OCI-LY7 (cell line): Measurements from ENCODE around the gene CADM2. TPM values are rescaled to one million over a fixed set of nuclear protein-coding genes. Genes with fewer than 3 reads are reported as not detected.

Source experiments
- BruUV-seq: library from RNA; stranded (reverse); fragments of 400-500 nt; replicated peaks from 2 replicates; lab custom pipeline; 2021; lab: Mats Ljungman, UMichigan
- CTCF ChIA-PET: fragments of 300-600 bp; sonication (Branson Sonifier 250); formaldehyde crosslinking; loops from one replicate; lab custom pipeline; 2022; ENCODE audit warnings: antibody characterized with exemption; ENCODE audit not compliant: unreplicated experiment; lab: Charles Lee
- POLR2A ChIA-PET: fragments of 300-600 bp; sonication (Branson Sonifier 250); formaldehyde crosslinking; loops from one replicate; lab custom pipeline; 2022; ENCODE audit warnings: antibody characterized with exemption; lab: Charles Lee
- DNase-seq: peaks from one replicate; pipeline ENCODE4 v3.0.0-alpha.2; 2015; ENCODE audit warnings: low spot score
- H2AFZ ChIP-seq: fragments of 200-600 bp; sonication (generic), shearing (Covaris generic); 2 replicates; pipeline ENCODE4 v1.6.1; 2014; ENCODE audit warnings: mild to moderate bottlenecking, antibody characterized with exemption, low read length, moderate library complexity
- H3K27ac ChIP-seq: fragments of 200-600 bp; sonication (generic); 2 replicates; pipeline ENCODE4 v1.5.1; 2014; ENCODE audit warnings: mixed run types, low read depth, mild to moderate bottlenecking, moderate library complexity, low read length, inconsistent platforms; ENCODE audit not compliant: poor library complexity, severe bottlenecking
- H3K36me3 ChIP-seq: fragments of 200-600 bp; sonication (generic); 2 replicates; pipeline ENCODE4 v1.6.1; 2014; ENCODE audit warnings: mild to moderate bottlenecking, antibody characterized with exemption, low read length, moderate library complexity, mixed read lengths; ENCODE audit not compliant: insufficient read depth
- H3K4me1 ChIP-seq: fragments of 200-600 bp; sonication (generic); 2 replicates; pipeline ENCODE4 v1.5.1; 2014; ENCODE audit warnings: mild to moderate bottlenecking, low read length; ENCODE audit not compliant: insufficient read depth, poor library complexity, severe bottlenecking
- H3K4me2 ChIP-seq: fragments of 200-600 bp; sonication (generic); 2 replicates; pipeline ENCODE4 v1.6.1; 2014; ENCODE audit warnings: mild to moderate bottlenecking, low read length
- H3K4me3 ChIP-seq: fragments of 200-600 bp; sonication (generic); 2 replicates; pipeline ENCODE4 v1.5.1; 2014; ENCODE audit warnings: mild to moderate bottlenecking, low read depth, low read length; ENCODE audit not compliant: poor library complexity, severe bottlenecking
- H3K79me2 ChIP-seq: fragments of 200-600 bp; sonication (generic); 2 replicates; pipeline ENCODE4 v1.6.1; 2016; ENCODE audit warnings: low read depth, mild to moderate bottlenecking, low read length, moderate library complexity, mixed read lengths; ENCODE audit not compliant: insufficient read depth
- H3K9me2 ChIP-seq: fragments of 200-600 bp; sonication (generic); 2 replicates; pipeline ENCODE4 v1.6.1; 2016; ENCODE audit warnings: mild to moderate bottlenecking, low read length, mixed read lengths; ENCODE audit not compliant: insufficient read depth
- H3K9me3 ChIP-seq: fragments of 200-600 bp; sonication (generic); 2 replicates; pipeline ENCODE4 v1.6.1; 2014; ENCODE audit warnings: mild to moderate bottlenecking, mixed run types, low read length, mixed read lengths
- H4K20me1 ChIP-seq: fragments of 200-600 bp; sonication (generic); 2 replicates; pipeline ENCODE4 v1.6.1; 2014; ENCODE audit warnings: mild to moderate bottlenecking, antibody characterized with exemption, low read length, moderate library complexity, mixed read lengths; ENCODE audit not compliant: insufficient read depth
- CTCF ChIP-seq: fragments of 200-600 bp; sonication (generic); conservative IDR thresholded peaks from 2 replicates; pipeline ENCODE4 v1.5.1; 2014; ENCODE audit warnings: mild to moderate bottlenecking, antibody characterized with exemption, low read length, moderate library complexity, mixed read lengths
- EZH2phosphoT487 ChIP-seq: fragments of 200-600 bp; sonication (generic); IDR thresholded peaks from 2 replicates; pipeline ENCODE4 v1.6.1; 2018; ENCODE audit warnings: low read depth, borderline replicate concordance, mild to moderate bottlenecking, mixed run types, antibody characterized with exemption, low read length, moderate library complexity, mixed read lengths
- intact Hi-C: fragments of 100-400 bp; cut with micrococcal nuclease; formaldehyde crosslinking; loops from one replicate; pipeline ENCODE4 v1.10.0; 2022; ENCODE audit not compliant: unreplicated experiment
- total RNA-seq, 2 experiments: library from RNA; depleted of rRNA in 1 of 2; stranded (reverse); fragments of >200 nt in 1 of 2; shearing (Covaris generic) in 1 of 2; gene quantifications; 2 replicates each; pipeline ENCODE4 v1.2.3, GENCODE V29; 2014 to 2022

The CADM2 gene
- total RNA-seq, 2 experiments from 2014 or later: not detected

- Histone ChIP-seq H3K36me3 (no peaks in the 10 kb centered on the region), H3K4me2 (no peak overlapping the region), H3K79me2 (no peaks in the 10 kb centered on the region), H3K9me2 (no peaks in the 10 kb centered on the region), H4K20me1 (no peaks in the 10 kb centered on the region), H3K4me3 (no peak overlapping the region), H3K27ac (no peak overlapping the region), H3K9me3 (no peaks in the 10 kb centered on the region), H2AFZ (no peak overlapping the region), H3K4me1 (no peaks in the 10 kb centered on the region)
- BruUV-seq: no TSS peak
- ChIA-PET POLR2A (no interaction called here), CTCF (no interaction called here)
- no peak for DNase-seq
- no peak for TF ChIP-seq CTCF
- TF ChIP-seq EZH2phosphoT487: no peak
- intact Hi-C loops: no loop called here
Observed at GRCh38 chr3:84993956-84994355, 35.2 kb downstream of the CADM2 start.

- Histone ChIP-seq H3K9me2 (no peaks in the 10 kb centered on the region), H3K4me2 (no peak overlapping the region), H3K27ac (no peak overlapping the region), H3K9me3 (no peaks in the 10 kb centered on the region), H3K4me1 (no peaks in the 10 kb centered on the region), H3K79me2 (no peaks in the 10 kb centered on the region), H3K36me3 (no peaks in the 10 kb centered on the region), H4K20me1 (no peaks in the 10 kb centered on the region), H3K4me3 (no peak overlapping the region), H2AFZ (no peak overlapping the region)
- POLR2A ChIA-PET: interaction anchor here (0.6 to 1.0 kb wide), 2 partner anchors 10 to 88 kb away, joined by 3 read pairs; no protein-coding TSS in a partner anchor
- TF ChIP-seq EZH2phosphoT487: no peak
- no peak for TF ChIP-seq CTCF
- intact Hi-C loops: no loop called here
- CTCF ChIA-PET: no interaction called here
- no peak for DNase-seq
- BruUV-seq: no TSS peak
Observed at GRCh38 chr3:84998545-84998944, 39.8 kb downstream of the CADM2 start.

GRCh38 chr3:85003479-85003878 is 44.7 kb downstream of the CADM2 start:
- DNase-seq: no peak
- intact Hi-C loops: no loop called here
- Histone ChIP-seq H3K27ac (no peak overlapping the region), H3K4me2 (no peak overlapping the region), H3K79me2 (no peaks in the 10 kb centered on the region), H3K9me3 (no peaks in the 10 kb centered on the region), H3K36me3 (no peaks in the 10 kb centered on the region), H2AFZ (no peak overlapping the region), H3K4me3 (no peak overlapping the region), H3K9me2 (no peaks in the 10 kb centered on the region), H3K4me1 (no peaks in the 10 kb centered on the region), H4K20me1 (no peaks in the 10 kb centered on the region)
- no TSS peak for BruUV-seq
- POLR2A ChIA-PET: interaction anchor here (1.6 kb wide), 1 partner anchor 12 kb away, joined by 3 read pairs; no protein-coding TSS in a partner anchor
- CTCF ChIA-PET: no interaction called here
- no peak for TF ChIP-seq CTCF
- no peak for TF ChIP-seq EZH2phosphoT487
